Activated CD4-positive, alpha-beta T cell treated with anti-CD3 and anti-CD28 coated beads, Interleukin-2, Interleukin-4, amounts not matched to agents 100 ng/mL and 50 ng/mL, durations not matched to agents 16 hours and 8 hours (primary cell): ENCODE data around the gene SNAI1.
"Not testable (repeated sequence)": the region's sequence is repeated elsewhere in the genome, so short reads cannot be mapped to it uniquely, and the experiment has no call there.

Source experiments
- DNase-seq: peaks from one replicate; pipeline ENCODE4 v3.0.0-alpha.2; 2020; ENCODE audit warnings: low spot score

SNAI1 gene

GRCh38 chr20:49964964-49965780 lies 17.6 kb upstream of the SNAI1 start:
- peak; percentile 27 for DNase-seq

- no peak for DNase-seq
These were observed 16.9 kb upstream of the SNAI1 start for GRCh38 chr20:49965781-49966305.

- DNase-seq: no peak
These were observed 15.9 kb upstream of the SNAI1 start for GRCh38 chr20:49966861-49967260.

- no peak for DNase-seq
These were observed 13.5 kb upstream of the SNAI1 start for GRCh38 chr20:49969234-49969633.

GRCh38 chr20:49969946-49970345 lies 12.8 kb upstream of the SNAI1 start:
- no peak for DNase-seq

- DNase-seq: no peak
These were observed 12.3 kb upstream of the SNAI1 start for GRCh38 chr20:49970498-49970897.

GRCh38 chr20:49973981-49974380 lies 8.8 kb upstream of the SNAI1 start:
- DNase-seq: no peak

- DNase-seq: no peak
These were observed 6.2 kb upstream of the SNAI1 start for GRCh38 chr20:49976542-49976941.

- not testable (repeated sequence) for DNase-seq
These were observed 5.0 kb upstream of the SNAI1 start for GRCh38 chr20:49977740-49978139.

- DNase-seq: no peak
These were observed 4.1 kb upstream of the SNAI1 start for GRCh38 chr20:49978685-49979029.

GRCh38 chr20:49979030-49979832 lies 3.5 kb upstream of the SNAI1 start:
- DNase-seq: peak; percentile 58

GRCh38 chr20:49980140-49981008 lies 2.4 kb upstream of the SNAI1 start:
- DNase-seq: no peak

GRCh38 chr20:49981218-49982071 lies 1.3 kb upstream of the SNAI1 start:
- no peak for DNase-seq

- no peak for DNase-seq
These were observed 771 bp upstream of the SNAI1 start for GRCh38 chr20:49982072-49982345.

- no peak for DNase-seq
These were observed 505 bp downstream of the SNAI1 start for GRCh38 chr20:49983123-49983847.

GRCh38 chr20:49983848-49984408 lies 1.1 kb downstream of the SNAI1 start:
- no peak for DNase-seq

GRCh38 chr20:49984426-49985153 lies 1.8 kb downstream of the SNAI1 start:
- no peak for DNase-seq

- DNase-seq: no peak
These were observed 2.4 kb downstream of the SNAI1 start for GRCh38 chr20:49985157-49985556.

GRCh38 chr20:49985617-49986016 lies 2.8 kb downstream of the SNAI1 start:
- no peak for DNase-seq

- DNase-seq: no peak
These were observed 3.3 kb downstream of the SNAI1 start for GRCh38 chr20:49986049-49986448.
